Endothelial cell of umbilical vein (primary cell): ENCODE results near the gene RIBC1.

ENCODE experiments used
- EZH2 ChIP-seq: IDR thresholded peaks from 2 replicates; pipeline ENCODE4 v1.6.1; 2012; ENCODE audit warnings: borderline replicate concordance, low read depth, mild to moderate bottlenecking, moderate library complexity, low read length, inconsistent platforms; ENCODE audit not compliant: severe bottlenecking
- MAX ChIP-seq: IDR thresholded peaks from 2 replicates; pipeline ENCODE4 v1.6.1; 2011; ENCODE audit not compliant: insufficient read depth, insufficient read length
- POLR2A ChIP-seq: IDR thresholded peaks from 2 replicates; pipeline ENCODE4 v1.6.1; 2012; ENCODE audit warnings: low read depth, mild to moderate bottlenecking, control low read depth, low read length
- TF ChIP-seq, protein P1 (sequence below), 2 donors: IDR thresholded peaks; 1 replicate in 1 of 2; 2 replicates in 1 of 2; pipeline ENCODE4 v1.5.1; 2011; ENCODE audit warnings: low read length in 2 of 2, mild to moderate bottlenecking in 2 of 2, moderate library complexity in 2 of 2, control low read depth in 1 of 2, inconsistent platforms in 1 of 2, low read depth in 1 of 2; ENCODE audit not compliant: insufficient read depth in 1 of 2; ENCODE audit errors: extremely low read depth in 1 of 2

DNA sequence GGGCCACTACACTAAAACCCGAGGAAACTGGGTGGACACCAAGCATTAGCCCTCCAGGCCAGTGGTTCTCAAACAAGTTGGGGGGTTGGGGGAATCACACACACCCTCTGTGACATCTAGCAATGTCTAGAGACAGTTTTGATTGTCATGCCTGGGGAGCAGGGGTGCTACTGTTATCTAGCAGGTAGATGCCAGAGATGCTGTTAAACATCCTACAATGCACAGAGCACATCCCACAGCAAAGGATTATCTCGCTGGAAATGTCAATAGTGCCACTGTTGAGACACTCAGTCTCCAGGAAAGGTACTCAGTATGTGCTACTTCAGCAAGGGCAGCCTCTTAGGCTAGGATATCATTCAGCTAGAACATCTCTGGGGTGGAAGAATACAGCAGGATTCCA, 1.5 kb upstream of the RIBC1 start:
- TF ChIP-seq, protein P1, sequence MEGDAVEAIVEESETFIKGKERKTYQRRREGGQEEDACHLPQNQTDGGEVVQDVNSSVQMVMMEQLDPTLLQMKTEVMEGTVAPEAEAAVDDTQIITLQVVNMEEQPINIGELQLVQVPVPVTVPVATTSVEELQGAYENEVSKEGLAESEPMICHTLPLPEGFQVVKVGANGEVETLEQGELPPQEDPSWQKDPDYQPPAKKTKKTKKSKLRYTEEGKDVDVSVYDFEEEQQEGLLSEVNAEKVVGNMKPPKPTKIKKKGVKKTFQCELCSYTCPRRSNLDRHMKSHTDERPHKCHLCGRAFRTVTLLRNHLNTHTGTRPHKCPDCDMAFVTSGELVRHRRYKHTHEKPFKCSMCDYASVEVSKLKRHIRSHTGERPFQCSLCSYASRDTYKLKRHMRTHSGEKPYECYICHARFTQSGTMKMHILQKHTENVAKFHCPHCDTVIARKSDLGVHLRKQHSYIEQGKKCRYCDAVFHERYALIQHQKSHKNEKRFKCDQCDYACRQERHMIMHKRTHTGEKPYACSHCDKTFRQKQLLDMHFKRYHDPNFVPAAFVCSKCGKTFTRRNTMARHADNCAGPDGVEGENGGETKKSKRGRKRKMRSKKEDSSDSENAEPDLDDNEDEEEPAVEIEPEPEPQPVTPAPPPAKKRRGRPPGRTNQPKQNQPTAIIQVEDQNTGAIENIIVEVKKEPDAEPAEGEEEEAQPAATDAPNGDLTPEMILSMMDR (IDR thresholded peaks at IDR 0.05; ENCODE audit: extremely low read depth in 1 of 2, insufficient read depth in 1 of 2, low read depth in 1 of 2, low read length in 2 of 2) = no peak
- no peak for TF ChIP-seq POLR2A
- no peak for TF ChIP-seq EZH2
- TF ChIP-seq MAX = no peak
